IPS-15b (cell line): Measurements from ENCODE around the gene TMEM87B.

Experiments used
- H3K27me3 ChIP-seq: one replicate; pipeline ENCODE4 v1.6.1; 2013; ENCODE audit warnings: low read length; ENCODE audit not compliant: control insufficient read depth, insufficient read depth
- H3K36me3 ChIP-seq: one replicate; pipeline ENCODE4 v1.6.1; 2013; ENCODE audit warnings: low read length; ENCODE audit not compliant: control insufficient read depth, insufficient read depth
- H3K4me1 ChIP-seq: one replicate; pipeline ENCODE4 v1.6.1; 2013; ENCODE audit warnings: mild to moderate bottlenecking, low read length; ENCODE audit not compliant: control insufficient read depth, insufficient read depth
- H3K4me3 ChIP-seq: one replicate; pipeline ENCODE4 v1.5.1; 2013; ENCODE audit warnings: low read depth, low read length
- H3K9ac ChIP-seq: one replicate; pipeline ENCODE4 v1.6.1; 2013; ENCODE audit warnings: low read depth, mild to moderate bottlenecking, low read length
- H3K9me3 ChIP-seq: one replicate; pipeline ENCODE4 v1.6.1; 2013; ENCODE audit warnings: mild to moderate bottlenecking, low read length; ENCODE audit not compliant: control insufficient read depth, insufficient read depth

Gene TMEM87B

DNA sequence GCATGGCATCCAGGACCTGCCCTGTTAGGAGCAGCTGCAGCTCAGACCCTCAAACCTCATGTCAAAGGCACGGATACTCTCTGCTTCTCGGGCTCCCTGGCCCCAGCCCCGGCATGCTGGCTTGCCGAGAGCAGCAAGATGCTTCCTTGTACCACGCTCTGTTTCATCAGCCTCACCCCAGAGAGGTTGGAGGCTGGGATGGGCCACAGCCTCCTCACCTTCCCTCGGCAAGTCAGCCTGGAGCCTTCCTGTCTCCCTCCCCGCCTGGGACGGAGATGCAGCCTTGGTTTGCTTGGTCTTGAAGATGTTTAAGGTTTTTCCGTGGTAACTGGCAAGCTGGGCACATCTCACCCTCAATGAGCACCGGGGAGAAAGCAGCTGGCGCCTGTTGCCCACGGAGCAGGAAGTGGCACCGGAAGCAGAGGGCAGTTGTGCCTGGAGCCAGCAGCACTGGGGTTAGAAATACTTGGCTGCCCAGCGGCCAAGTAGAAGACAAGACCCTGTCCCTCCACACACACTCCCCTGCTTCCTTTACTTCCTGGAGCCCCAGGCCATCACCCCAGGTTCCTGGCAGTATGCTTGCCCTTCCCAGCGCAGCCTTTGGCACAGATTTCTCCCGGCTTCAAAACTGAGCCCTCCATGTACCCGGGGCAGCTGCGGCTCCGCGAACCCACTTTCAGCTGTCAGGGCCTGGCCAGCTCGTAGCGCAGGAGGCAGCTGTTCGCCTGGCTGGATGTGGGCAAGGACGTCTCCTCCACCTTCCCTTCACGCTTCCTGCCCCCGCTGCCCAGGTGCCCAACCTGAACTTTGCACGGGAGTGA, 100.5 kb downstream of the TMEM87B start:
- Histone ChIP-seq H3K4me1 (no peaks in the 10 kb centered on the region), H3K9me3 (no peaks in the 10 kb centered on the region), H3K4me3 (no peak overlapping the region), H3K27me3 (no peaks in the 10 kb centered on the region), H3K36me3 (no peaks in the 10 kb centered on the region), H3K9ac (no peak overlapping the region)

DNA sequence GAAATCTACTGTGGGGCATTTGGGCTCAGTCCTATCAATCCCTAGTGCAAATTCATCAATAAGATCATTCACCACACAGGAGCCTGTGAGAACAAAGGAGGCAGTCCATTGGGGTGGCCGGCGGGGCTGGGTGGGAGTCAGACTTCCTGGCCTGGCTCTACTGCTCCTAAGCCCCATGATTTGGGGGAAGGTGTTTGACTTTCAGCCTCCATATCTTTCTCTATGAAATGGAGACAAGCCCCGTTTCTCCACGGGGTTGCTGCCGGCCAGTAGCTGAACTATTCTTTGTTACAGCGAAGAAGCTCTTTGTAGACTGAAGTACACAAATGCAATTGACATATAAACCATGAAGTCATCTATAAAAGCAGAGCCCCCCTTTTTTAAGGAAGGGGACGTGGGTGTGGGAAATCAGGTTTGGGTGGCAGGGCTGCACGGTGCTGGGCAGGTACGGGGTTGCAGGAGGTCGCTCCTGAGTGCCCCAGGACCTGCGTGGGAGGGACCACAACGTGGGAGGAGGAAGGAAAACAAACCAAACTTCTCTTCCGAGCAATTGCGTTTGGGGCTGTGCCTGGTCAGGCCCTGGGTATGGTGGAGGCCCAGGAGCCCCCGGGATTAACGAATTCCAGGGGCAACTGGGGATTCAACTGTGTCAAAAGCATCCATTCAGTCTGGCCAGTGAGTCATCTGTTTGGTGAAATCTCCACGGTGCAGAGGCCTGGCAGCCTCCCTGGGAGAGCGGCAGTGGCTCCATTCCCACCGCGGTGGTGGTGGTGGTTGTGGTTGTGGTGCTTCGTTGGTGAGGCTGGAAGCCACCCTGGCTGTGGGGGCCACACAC, 101.3 kb downstream of the TMEM87B start:
- H3K4me3 ChIP-seq: no peak overlapping the region
- H3K36me3 ChIP-seq: no peaks in the 10 kb centered on the region
- no peak overlapping the region for H3K9ac ChIP-seq

DNA sequence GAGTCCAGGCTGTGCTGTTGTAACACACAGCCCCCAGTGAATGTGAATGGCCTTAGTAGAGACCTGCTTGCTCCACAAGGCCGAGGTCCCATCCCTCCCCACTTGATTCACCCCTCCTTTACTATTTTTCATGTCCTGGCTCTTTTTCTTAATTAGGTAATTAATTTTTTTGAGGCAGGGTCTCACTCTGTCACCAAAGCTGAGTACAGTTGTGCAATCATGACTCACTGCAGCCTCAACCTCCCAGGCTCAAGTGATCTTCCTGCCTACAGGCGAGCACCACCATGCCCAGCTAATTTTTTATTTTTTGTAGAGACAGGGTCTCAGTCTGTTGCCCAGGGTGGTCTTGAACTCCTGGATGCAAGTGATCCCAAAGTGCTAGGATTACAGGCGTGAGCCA, 102.4 kb downstream of the TMEM87B start:
- no peaks in the 10 kb centered on the region for H3K36me3 ChIP-seq
- H3K9ac ChIP-seq: no peak overlapping the region
- no peaks in the 10 kb centered on the region for H3K27me3 ChIP-seq
- H3K9me3 ChIP-seq: no peaks in the 10 kb centered on the region
- no peaks in the 10 kb centered on the region for H3K4me1 ChIP-seq
- no peak overlapping the region for H3K4me3 ChIP-seq

More for the DNA sequence above, 101.3 kb downstream of the TMEM87B start:
- Histone ChIP-seq H3K9me3 (no peaks in the 10 kb centered on the region), H3K27me3 (no peaks in the 10 kb centered on the region), H3K4me1 (no peaks in the 10 kb centered on the region)

- Histone ChIP-seq H3K9me3 (no peaks in the 10 kb centered on the region), H3K9ac (no peak overlapping the region), H3K36me3 (no peaks in the 10 kb centered on the region), H3K4me1 (no peaks in the 10 kb centered on the region), H3K4me3 (no peak overlapping the region), H3K27me3 (no peaks in the 10 kb centered on the region)
These were observed 104.4 kb downstream of the TMEM87B start for GRCh38 chr2:112159454-112159921.

DNA sequence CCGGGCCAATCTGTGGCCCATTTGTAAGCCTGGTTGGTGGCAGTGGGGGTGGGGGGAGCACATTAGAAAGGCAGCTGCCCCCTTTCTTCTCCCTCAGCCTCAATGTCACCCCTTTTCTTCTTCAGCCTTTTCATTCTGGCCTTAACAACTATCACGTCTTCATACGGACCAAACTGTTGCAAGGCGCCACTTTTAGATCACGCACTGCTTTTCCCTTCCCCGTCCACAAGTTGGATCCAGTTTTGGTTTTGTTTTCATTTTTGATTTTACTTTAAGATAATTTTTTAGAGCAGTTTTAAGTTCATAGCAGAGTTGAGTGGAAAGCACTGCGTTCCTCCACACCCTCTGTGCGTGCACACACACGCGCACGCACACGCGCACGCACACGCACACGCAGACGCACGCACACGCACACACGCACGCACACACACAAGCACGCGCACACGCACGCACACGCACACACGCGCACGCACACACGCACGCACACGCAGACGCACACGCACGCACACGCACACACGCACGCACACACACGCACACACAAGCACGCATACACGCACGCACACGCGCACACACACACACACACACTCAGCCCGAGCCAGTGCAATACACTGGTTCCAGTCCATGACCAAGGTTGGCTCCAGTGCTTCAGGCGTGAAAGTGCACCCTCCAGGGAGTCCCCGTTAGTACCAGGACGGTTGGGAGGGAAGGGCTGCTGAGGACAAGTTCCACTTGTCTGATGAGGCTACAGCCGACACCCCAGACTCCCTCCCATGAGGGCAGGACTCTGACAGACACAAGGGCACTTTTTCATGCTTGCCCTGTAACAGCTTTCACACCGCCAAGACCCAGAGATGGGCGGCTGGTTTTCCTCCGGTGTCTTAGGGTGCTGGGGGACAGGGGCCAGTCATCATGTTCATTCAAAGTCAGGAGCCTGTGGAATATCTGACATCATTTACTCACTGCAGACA, 105.5 kb downstream of the TMEM87B start:
- H3K9ac ChIP-seq: no peak overlapping the region
- H3K4me1 ChIP-seq: no peaks in the 10 kb centered on the region
- no peaks in the 10 kb centered on the region for H3K9me3 ChIP-seq
- H3K27me3 ChIP-seq: no peaks in the 10 kb centered on the region
- no peak overlapping the region for H3K4me3 ChIP-seq
- H3K36me3 ChIP-seq: no peaks in the 10 kb centered on the region

DNA sequence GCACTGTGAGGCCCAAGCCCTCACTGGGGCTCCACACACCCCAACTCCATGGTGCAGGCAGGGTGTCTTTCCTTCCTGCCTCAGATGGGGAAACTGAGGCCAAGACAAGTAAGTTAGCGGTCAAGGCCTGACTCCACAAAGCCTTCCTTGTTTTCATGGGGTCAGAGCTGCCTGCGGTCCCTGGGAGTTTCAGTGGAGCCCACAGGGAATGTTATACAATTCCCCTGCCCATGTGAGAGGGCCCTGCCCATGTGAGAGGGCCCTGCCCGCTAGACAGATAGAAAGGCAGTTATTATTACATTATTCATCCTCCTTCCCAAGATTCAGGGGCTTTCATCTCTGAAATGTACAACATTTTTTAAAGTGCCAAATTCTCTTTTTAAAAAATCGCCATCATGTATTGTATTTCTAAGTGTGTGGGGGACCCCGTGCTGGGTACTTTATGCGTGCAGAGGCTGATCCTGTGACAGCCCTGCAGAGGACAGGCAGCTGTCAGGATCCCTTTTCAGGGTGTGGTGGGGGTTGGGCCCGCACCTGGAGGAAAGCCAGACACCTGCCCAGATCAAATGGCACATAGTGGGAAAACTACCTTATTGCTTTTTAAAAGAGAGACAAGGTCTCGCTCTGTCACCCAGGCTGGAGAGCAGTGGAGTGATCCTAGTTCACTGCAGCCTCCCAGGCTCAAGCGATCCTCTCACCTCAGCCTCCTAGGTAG, 106.5 kb downstream of the TMEM87B start:
- Histone ChIP-seq H3K27me3 (no peaks in the 10 kb centered on the region), H3K9ac (no peak overlapping the region), H3K9me3 (no peaks in the 10 kb centered on the region), H3K36me3 (no peaks in the 10 kb centered on the region), H3K4me3 (no peak overlapping the region), H3K4me1 (no peaks in the 10 kb centered on the region)

GRCh38 chr2:112162341-112162740, 107.3 kb downstream of the TMEM87B start:
- H3K36me3 ChIP-seq: no peaks in the 10 kb centered on the region
- H3K27me3 ChIP-seq: peaks cover 2% of the 10 kb centered on the region
- H3K4me1 ChIP-seq: no peaks in the 10 kb centered on the region
- H3K9ac ChIP-seq: no peak overlapping the region
- H3K9me3 ChIP-seq: no peaks in the 10 kb centered on the region
- H3K4me3 ChIP-seq: no peak overlapping the region

- Histone ChIP-seq H3K4me3 (no peak overlapping the region), H3K36me3 (no peaks in the 10 kb centered on the region), H3K4me1 (no peaks in the 10 kb centered on the region), H3K27me3 (peaks cover 2% of the 10 kb centered on the region), H3K9ac (no peak overlapping the region), H3K9me3 (no peaks in the 10 kb centered on the region)
These were observed 107.9 kb downstream of the TMEM87B start for GRCh38 chr2:112162956-112163355.

- no peak overlapping the region for H3K9ac ChIP-seq
- no peaks in the 10 kb centered on the region for H3K9me3 ChIP-seq
- no peaks in the 10 kb centered on the region for H3K4me1 ChIP-seq
- no peak overlapping the region for H3K4me3 ChIP-seq
- H3K27me3 ChIP-seq: peaks cover 2% of the 10 kb centered on the region
- H3K36me3 ChIP-seq: no peaks in the 10 kb centered on the region
These were observed 108.5 kb downstream of the TMEM87B start for GRCh38 chr2:112163541-112163981.

DNA sequence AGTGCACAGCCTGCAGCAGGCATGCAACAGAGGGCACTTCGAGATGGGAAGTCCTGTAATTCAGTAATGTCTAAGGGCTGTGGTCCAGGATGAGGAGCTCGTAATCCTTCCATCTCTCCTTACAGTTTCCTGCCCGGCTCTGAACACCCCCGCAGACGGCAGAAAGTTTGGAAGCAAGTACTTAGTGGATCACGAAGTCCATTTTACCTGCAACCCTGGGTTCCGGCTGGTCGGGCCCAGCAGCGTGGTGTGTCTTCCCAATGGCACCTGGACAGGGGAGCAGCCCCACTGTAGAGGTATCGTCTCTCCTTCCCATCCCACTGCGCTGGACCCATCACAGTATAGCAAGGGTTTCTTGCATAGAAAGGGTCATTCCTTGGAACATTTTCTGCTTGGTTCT, 109.8 kb downstream of the TMEM87B start:
- H3K36me3 ChIP-seq: no peaks in the 10 kb centered on the region
- no peaks in the 10 kb centered on the region for H3K9me3 ChIP-seq
- no peaks in the 10 kb centered on the region for H3K4me1 ChIP-seq
- H3K9ac ChIP-seq: no peak overlapping the region
- peaks cover 2% of the 10 kb centered on the region for H3K27me3 ChIP-seq
- no peak overlapping the region for H3K4me3 ChIP-seq

DNA sequence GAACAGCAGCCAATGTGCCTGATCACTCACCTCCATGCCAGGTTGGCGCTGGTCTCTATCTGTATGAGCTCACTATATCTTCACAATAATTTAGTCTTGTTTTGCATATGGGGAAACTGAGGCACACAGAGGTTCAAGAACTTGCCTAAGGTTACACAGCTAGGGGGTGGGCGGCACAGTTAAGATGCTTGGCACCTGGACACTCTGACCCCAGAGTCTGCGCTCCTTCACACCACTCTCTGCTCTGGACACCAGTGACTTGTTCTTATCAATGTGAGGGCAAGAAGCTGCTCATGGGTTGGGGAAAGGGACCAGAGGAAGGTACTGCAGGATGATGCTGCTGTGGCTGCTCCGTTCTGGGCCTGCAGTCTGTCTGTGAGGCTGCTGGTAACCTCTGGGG, 110.2 kb downstream of the TMEM87B start:
- Histone ChIP-seq H3K9me3 (no peaks in the 10 kb centered on the region), H3K27me3 (peaks cover 2% of the 10 kb centered on the region), H3K9ac (no peak overlapping the region), H3K4me1 (no peaks in the 10 kb centered on the region), H3K4me3 (no peak overlapping the region), H3K36me3 (no peaks in the 10 kb centered on the region)
